SK-N-SH (cell line): Measurements from ENCODE around the gene LEMD1. TPM values are rescaled to one million over a fixed set of nuclear protein-coding genes. Genes with fewer than 3 reads are reported as not detected.

Experiments used
- CTCF ChIA-PET: fragments of 300-600, 350-600 bp; formaldehyde crosslinking; extraction: SDS; loops from one replicate; lab custom pipeline; 2021; lab: Yijun Ruan, JAX
- POLR2A ChIA-PET: fragments of 350-600 bp; sonication (Branson Sonifier 250); formaldehyde crosslinking; extraction: SDS; loops from one replicate; lab custom pipeline; 2020; ENCODE audit warnings: antibody characterized with exemption, inconsistent platforms; lab: Yijun Ruan, JAX
- DNase-seq: peaks from one replicate; pipeline ENCODE4 v3.0.0; 2012
- H2AFZ ChIP-seq: fragments of 200-600 bp; sonication (generic); 2 replicates; pipeline ENCODE4 v1.8.1; 2016; ENCODE audit warnings: antibody characterized with exemption, mild to moderate bottlenecking, low read depth
- H3F3A ChIP-seq: fragments of 200-600 bp; sonication (generic); replicated peaks from 2 replicates; pipeline ENCODE3; 2016; ENCODE audit warnings: antibody characterized with exemption, mild to moderate bottlenecking; ENCODE audit not compliant: insufficient read depth
- H3K27ac ChIP-seq, 2 experiments: fragments of 200-500 bp in 1 of 2; fragments of 200-600 bp in 1 of 2; sonication (Bioruptor generic) in 1 of 2; sonication (generic), shearing (Covaris generic) in 1 of 2; 2 replicates each; pipeline versions ENCODE4 v1.5.1 to v1.6.1; 2014 to 2016; ENCODE audit warnings: low read depth in 2 of 2, inconsistent platforms in 1 of 2, low read length in 1 of 2, mild to moderate bottlenecking in 1 of 2, mixed read lengths in 1 of 2
- H3K27me3 ChIP-seq: fragments of 200-600 bp; sonication (generic), shearing (Covaris generic); 2 replicates; pipeline ENCODE4 v1.6.1; 2016; ENCODE audit warnings: mixed run types; ENCODE audit not compliant: insufficient read depth
- H3K36me3 ChIP-seq, 2 experiments: fragments of 200-500 bp in 1 of 2; fragments of 200-600 bp in 1 of 2; sonication (Bioruptor generic) in 1 of 2; sonication (generic) in 1 of 2; replicated peaks in 1 of 2; 2 replicates each; pipeline versions ENCODE3 to v1.5.1; 2014 to 2016; ENCODE audit warnings: low read length in 1 of 2, mild to moderate bottlenecking in 1 of 2; ENCODE audit not compliant: insufficient read depth in 2 of 2, control insufficient read depth in 1 of 2
- H3K4me1 ChIP-seq, 2 experiments: fragments of 200-500 bp in 1 of 2; fragments of 200-600 bp in 1 of 2; sonication (Bioruptor generic) in 1 of 2; sonication (generic), shearing (Covaris generic) in 1 of 2; 2 replicates each; pipeline versions ENCODE4 v1.5.1 to v1.6.1; 2014 to 2016; ENCODE audit warnings: low read depth in 1 of 2, low read length in 1 of 2, mixed run types in 1 of 2; ENCODE audit not compliant: insufficient read depth in 2 of 2, control insufficient read depth in 1 of 2
- H3K4me2 ChIP-seq: fragments of 200-600 bp; sonication (generic), shearing (Covaris generic); 2 replicates; pipeline ENCODE4 v1.6.1; 2017; ENCODE audit warnings: mixed run types
- H3K4me3 ChIP-seq, 2 experiments: fragments of 200-500 bp in 1 of 2; fragments of 200-600 bp in 1 of 2; sonication (Bioruptor generic) in 1 of 2; sonication (generic), shearing (Covaris generic) in 1 of 2; 2 replicates each; pipeline versions ENCODE4 v1.5.1 to v1.8.1; 2014 to 2016; ENCODE audit warnings: low read depth in 2 of 2, inconsistent platforms in 1 of 2, low read length in 1 of 2, mild to moderate bottlenecking in 1 of 2, mixed read lengths in 1 of 2, moderate library complexity in 1 of 2
- H3K79me2 ChIP-seq: fragments of 200-600 bp; sonication (generic); 2 replicates; pipeline ENCODE4 v1.8.1; 2017; ENCODE audit warnings: mild to moderate bottlenecking; ENCODE audit not compliant: insufficient read depth
- H3K9ac ChIP-seq: fragments of 200-600 bp; sonication (generic); 2 replicates; pipeline ENCODE4 v1.6.1; 2017; ENCODE audit warnings: mixed run types
- H3K9me2 ChIP-seq: fragments of 200-600 bp; sonication (generic); 2 replicates; pipeline ENCODE4 v1.6.1; 2017; ENCODE audit warnings: mixed run types
- H3K9me3 ChIP-seq: fragments of 200-600 bp; sonication (generic); 2 replicates; pipeline ENCODE4 v1.6.1; 2017; ENCODE audit warnings: mixed run types, mild to moderate bottlenecking, moderate library complexity
- H4K20me1 ChIP-seq: fragments of 200-600 bp; sonication (generic); 2 replicates; pipeline ENCODE4 v1.6.1; 2017; ENCODE audit warnings: mild to moderate bottlenecking, mixed run types; ENCODE audit not compliant: insufficient read depth
- FOXJ3 ChIP-seq: sonication (generic); formaldehyde crosslinking; IDR thresholded peaks from 2 replicates; pipeline ENCODE4 v1.5.1; 2020; ENCODE audit warnings: mild to moderate bottlenecking, missing genetic modification reagents
- GABPA ChIP-seq: IDR thresholded peaks from 2 replicates; pipeline ENCODE4 v1.4.0; 2012; ENCODE audit warnings: low read depth, mild to moderate bottlenecking
- IRF3 ChIP-seq: fragments of 150-350 bp; IDR thresholded peaks from 2 replicates; pipeline ENCODE4 v1.6.1; 2016; ENCODE audit warnings: mild to moderate bottlenecking, low read depth, low read length
- JUND ChIP-seq: IDR thresholded peaks from 2 replicates; pipeline ENCODE4 v1.4.0; 2012
- MEF2A ChIP-seq: IDR thresholded peaks from 2 replicates; pipeline ENCODE4 v1.4.0; 2012; ENCODE audit warnings: low read depth, borderline replicate concordance
- MXI1 ChIP-seq: IDR thresholded peaks from 2 replicates; pipeline ENCODE4 v1.6.1; 2012; ENCODE audit warnings: mild to moderate bottlenecking, low read depth, low read length, improper control_type of control experiment
- PBX3 ChIP-seq: IDR thresholded peaks from 2 replicates; pipeline ENCODE4; 2012
- RCOR1 ChIP-seq: fragments of 150-350 bp; IDR thresholded peaks from 2 replicates; pipeline ENCODE4 v1.6.1; 2017; ENCODE audit warnings: antibody characterized with exemption, low read length
- SIN3A ChIP-seq: IDR thresholded peaks from 2 replicates; pipeline ENCODE4 v1.6.1; 2012; ENCODE audit warnings: low read depth, mild to moderate bottlenecking, low read length, moderate library complexity, borderline replicate concordance
- TEAD4 ChIP-seq: IDR thresholded peaks from 2 replicates; pipeline ENCODE4 v1.4.0; 2012; ENCODE audit warnings: mild to moderate bottlenecking, borderline replicate concordance; ENCODE audit not compliant: insufficient read depth
- USF2 ChIP-seq: fragments of 150-350 bp; IDR thresholded peaks from 2 replicates; pipeline ENCODE4 v1.6.1; 2017; ENCODE audit warnings: antibody characterized with exemption, low read length, low read depth, borderline replicate concordance
- YY1 ChIP-seq: IDR thresholded peaks from 2 replicates; pipeline ENCODE4 v1.4.0; 2012; ENCODE audit warnings: low read depth, mild to moderate bottlenecking
- WGBS: methylation state at CpG from one replicate; pipeline ENCODE4 v1.1.6; 2017; ENCODE audit warnings: low lambda C conversion rate; 5-methylcytosine and 5-hydroxymethylcytosine counted together
- polyA plus RNA-seq, 3 experiments: library from polyadenylated mRNA; depleted of rRNA; stranded (reverse); fragments of >200 nt; gene quantifications; 2 replicates each; pipeline ENCODE4 v1.2.3, GENCODE V29; 2012

Gene LEMD1
- polyA plus RNA-seq, 1 of the 3 experiments (the other 2 are of a cell fraction), result not detected

GRCh38 chr1:205338011-205338410 lies 83.8 kb downstream of the LEMD1 start:
- ChIA-PET CTCF (interaction anchor here (0.8 to 46.8 kb wide), 7 partner anchors 9 to 186 kb away, joined by 3 to 1368 read pairs (median 70); no protein-coding TSS in a partner anchor), POLR2A (no interaction called here)
- no peaks in the 10 kb centered on the region for H3K79me2 ChIP-seq
- TF ChIP-seq MEF2A (no peak), RCOR1 (no peak), JUND (no peak), GABPA (no peak), MXI1 (no peak), IRF3 (no peak), FOXJ3 (CRISPR knock-in tag) (no peak), USF2 (no peak), PBX3 (no peak)
- no peaks in the 10 kb centered on the region for H3F3A ChIP-seq
- H3K9ac ChIP-seq, result no peak overlapping the region
- H2AFZ ChIP-seq, result no peak overlapping the region
- no peak overlapping the region for H3K4me2 ChIP-seq
- no peak overlapping the region for H3K4me3 ChIP-seq
- no peaks in the 10 kb centered on the region for H3K36me3 ChIP-seq
- H3K9me2 ChIP-seq, result no peaks in the 10 kb centered on the region
- DNase-seq, result no peak
- no peaks in the 10 kb centered on the region for H3K4me1 ChIP-seq
- H4K20me1 ChIP-seq, result no peaks in the 10 kb centered on the region
- H3K27me3 ChIP-seq, result peaks cover 5% of the 10 kb centered on the region; the same call in 1 of the 2 replicates
- H3K9me3 ChIP-seq, result no peaks in the 10 kb centered on the region
- H3K27ac ChIP-seq, result no peak overlapping the region
- WGBS, result 65% methylated on average over 7 of the region's 7 CpGs

GRCh38 chr1:205337481-205337880 lies 84.4 kb downstream of the LEMD1 start:
- no peak for DNase-seq
- H3K36me3 ChIP-seq, result no peaks in the 10 kb centered on the region
- no peaks in the 10 kb centered on the region for H4K20me1 ChIP-seq
- H3K27me3 ChIP-seq, result no peaks in the 10 kb centered on the region; the same call in 1 of the 2 replicates
- ChIA-PET CTCF (interaction anchor here (0.8 to 46.8 kb wide), 9 partner anchors 10 to 187 kb away, joined by 3 to 1368 read pairs (median 70); no protein-coding TSS in a partner anchor), POLR2A (no interaction called here)
- H3F3A ChIP-seq, result no peaks in the 10 kb centered on the region
- no peak overlapping the region for H2AFZ ChIP-seq
- TF ChIP-seq SIN3A (no peak), JUND (no peak), MXI1 (no peak), RCOR1 (no peak), TEAD4 (no peak), YY1 (no peak)
- H3K9me3 ChIP-seq, result no peaks in the 10 kb centered on the region
- no peaks in the 10 kb centered on the region for H3K9me2 ChIP-seq
- no peaks in the 10 kb centered on the region for H3K79me2 ChIP-seq
- no peak overlapping the region for H3K9ac ChIP-seq
- WGBS, result 62% methylated on average over 3 of the region's 7 CpGs
- H3K4me2 ChIP-seq, result no peak overlapping the region
- no peak overlapping the region for H3K27ac ChIP-seq
- H3K4me3 ChIP-seq, result no peak overlapping the region
- H3K4me1 ChIP-seq, result no peaks in the 10 kb centered on the region
